GM18867 (cell line): Measurements from ENCODE around the gene MAD2L2.
"Not testable (repeated sequence)": the region's sequence is repeated elsewhere in the genome, so short reads cannot be mapped to it uniquely, and the experiment has no call there.

ENCODE experiments used
- ATAC-seq: cut with Tn5 transposase; IDR thresholded peaks from one replicate; pipeline ENCODE4 v1.9.1; 2021; ENCODE audit warnings: mild to moderate bottlenecking, moderate library complexity; ENCODE audit not compliant: unreplicated experiment

MAD2L2 gene

GRCh38 chr1:11654137-11654938, 26.6 kb downstream of the MAD2L2 start, which contains the start of the genes FBXO2 and FBXO44:
FBXO2 (minus strand) TSS chr1:11654429; CDS start chr1:11654340, 89 bp downstream.
FBXO44 (plus strand) TSS chr1:11654877; CDS start chr1:11655836, 959 bp downstream.
- peak; percentile 67 for ATAC-seq

- ATAC-seq = no peak
Observed at GRCh38 chr1:11653861-11654136, 27.1 kb downstream of the MAD2L2 start.

- ATAC-seq = no peak
Observed at GRCh38 chr1:11653101-11653860, 27.7 kb downstream of the MAD2L2 start.

- no peak for ATAC-seq
Observed at GRCh38 chr1:11652203-11652780, 28.7 kb downstream of the MAD2L2 start.

- ATAC-seq = no peak
Observed at GRCh38 chr1:11651017-11651416, 29.9 kb downstream of the MAD2L2 start.

GRCh38 chr1:11650331-11650991, 30.5 kb downstream of the MAD2L2 start:
- no peak for ATAC-seq

- ATAC-seq = no peak
Observed at GRCh38 chr1:11649624-11650330, 31.2 kb downstream of the MAD2L2 start.

- no peak for ATAC-seq
Observed at GRCh38 chr1:11649237-11649623, 31.7 kb downstream of the MAD2L2 start.

GRCh38 chr1:11648732-11649158, 32.2 kb downstream of the MAD2L2 start:
- no peak for ATAC-seq

- no peak for ATAC-seq
Observed at GRCh38 chr1:11648039-11648438, 32.9 kb downstream of the MAD2L2 start.

- ATAC-seq = no peak
Observed at GRCh38 chr1:11647333-11647732, 33.6 kb downstream of the MAD2L2 start.

GRCh38 chr1:11646317-11646716, 34.6 kb downstream of the MAD2L2 start:
- no peak for ATAC-seq

GRCh38 chr1:11645670-11646265, 35.2 kb downstream of the MAD2L2 start:
- no peak for ATAC-seq

GRCh38 chr1:11645270-11645669, 35.7 kb downstream of the MAD2L2 start:
- no peak for ATAC-seq

GRCh38 chr1:11643782-11644181, 37.2 kb downstream of the MAD2L2 start:
- ATAC-seq = no peak

GRCh38 chr1:11642418-11643017, 38.4 kb downstream of the MAD2L2 start:
- ATAC-seq = not testable (repeated sequence)

GRCh38 chr1:11641776-11642305, 39.1 kb downstream of the MAD2L2 start:
- no peak for ATAC-seq

GRCh38 chr1:11640944-11641343, 40.0 kb downstream of the MAD2L2 start:
- ATAC-seq = no peak

- ATAC-seq = no peak
Observed at GRCh38 chr1:11640101-11640500, 40.8 kb downstream of the MAD2L2 start.

GRCh38 chr1:11639372-11639771, 41.6 kb downstream of the MAD2L2 start:
- no peak for ATAC-seq
